Coronary artery (tissue), 2 donors: Measurements from ENCODE around the gene LACTB.

ENCODE experiments used
- DNase-seq: peaks from one replicate; pipeline ENCODE4 v3.0.0-alpha.2; 2017; ENCODE audit warnings: low spot score
- H3K27ac ChIP-seq, 2 donors: fragments of 200-600 bp; sonication (generic); one replicate each; pipeline ENCODE4 v1.5.1; 2016 to 2019
- H3K4me3 ChIP-seq: fragments of 200-600 bp; sonication (generic); 2 replicates; pipeline ENCODE4 v1.5.1; 2016; ENCODE audit warnings: mild to moderate bottlenecking, moderate library complexity
- CTCF ChIP-seq: fragments of 200-600 bp; sonication (generic); IDR thresholded peaks from one replicate; pipeline ENCODE4 v1.5.1; 2019; ENCODE audit warnings: antibody characterized with exemption

Gene LACTB

DNA sequence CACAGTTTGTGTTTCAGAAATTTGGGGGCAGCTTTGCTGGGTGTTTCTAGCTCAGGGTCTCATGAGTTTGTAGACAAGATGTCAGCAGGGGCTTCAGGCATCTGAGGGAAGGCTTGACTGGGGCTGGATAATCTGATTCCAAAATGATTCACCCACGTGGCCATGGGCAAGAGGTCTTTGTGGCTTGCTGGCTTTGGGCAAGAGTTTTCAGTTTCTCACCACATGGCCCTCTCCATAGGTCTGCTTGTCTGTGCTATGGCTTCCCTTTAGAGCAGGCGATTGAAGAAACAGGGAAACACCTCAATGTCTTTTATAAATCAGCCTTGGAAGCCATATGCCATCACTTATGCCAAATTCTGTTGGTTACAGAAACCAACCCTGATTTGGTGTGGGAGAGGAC, 23.8 kb downstream of the LACTB start:
- TF ChIP-seq CTCF: no peak
- no peak for DNase-seq
- Histone ChIP-seq H3K4me3 (no peak overlapping the region), H3K27ac (no peak overlapping the region)

GRCh38 chr15:63146684-63147083, 25.0 kb downstream of the LACTB start:
- no peak overlapping the region for H3K27ac ChIP-seq

DNA sequence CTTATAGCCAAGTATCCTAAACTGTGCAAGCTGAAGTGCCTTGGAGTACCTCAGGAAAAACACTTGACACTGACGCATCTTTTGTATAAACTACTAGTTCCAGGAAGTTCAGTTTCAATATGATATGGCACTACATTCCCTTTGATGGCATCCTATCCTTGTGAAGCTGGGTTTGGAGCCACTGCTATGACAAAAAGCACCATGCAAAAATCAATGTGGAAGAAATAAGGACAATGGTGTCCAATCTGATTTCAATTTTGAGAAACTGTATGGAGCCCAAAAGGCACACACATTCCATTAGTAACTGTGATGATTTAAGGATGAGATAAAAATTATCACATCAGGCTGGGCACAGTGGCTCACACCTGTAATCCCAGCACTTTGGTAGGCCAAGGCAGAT, 30.0 kb downstream of the LACTB start:
- no peak overlapping the region for H3K27ac ChIP-seq

More at GRCh38 chr15:63146684-63147083, 25.0 kb downstream of the LACTB start:
- no peak for DNase-seq
- no peak for TF ChIP-seq CTCF
- H3K4me3 ChIP-seq: no peak overlapping the region

DNA sequence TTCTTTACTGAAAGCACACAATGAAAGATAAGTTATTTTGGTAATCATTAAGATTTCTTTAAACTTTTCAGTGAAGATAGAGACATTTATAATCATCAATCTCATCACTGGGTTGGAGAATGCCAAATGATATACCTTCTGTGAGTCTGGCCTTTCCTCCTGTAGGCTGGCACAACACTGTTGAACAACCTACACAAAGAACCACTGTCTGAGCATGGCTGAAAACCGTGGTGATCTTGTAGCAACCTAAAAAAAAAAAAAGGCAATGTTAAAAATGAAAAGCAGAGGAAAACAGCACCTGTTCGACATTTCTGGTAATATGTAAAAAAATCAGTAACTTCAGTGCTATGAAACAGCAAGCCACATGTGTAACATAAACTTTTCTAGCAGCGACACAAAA, 33.8 kb downstream of the LACTB start:
- TF ChIP-seq CTCF: no peak
- Histone ChIP-seq H3K4me3 (peak overlapping the region; percentile 95), H3K27ac (no peak overlapping the region)
- no peak for DNase-seq

More for the DNA sequence above, 30.0 kb downstream of the LACTB start:
- no peak for TF ChIP-seq CTCF
- DNase-seq: no peak
- H3K4me3 ChIP-seq: no peak overlapping the region

DNA sequence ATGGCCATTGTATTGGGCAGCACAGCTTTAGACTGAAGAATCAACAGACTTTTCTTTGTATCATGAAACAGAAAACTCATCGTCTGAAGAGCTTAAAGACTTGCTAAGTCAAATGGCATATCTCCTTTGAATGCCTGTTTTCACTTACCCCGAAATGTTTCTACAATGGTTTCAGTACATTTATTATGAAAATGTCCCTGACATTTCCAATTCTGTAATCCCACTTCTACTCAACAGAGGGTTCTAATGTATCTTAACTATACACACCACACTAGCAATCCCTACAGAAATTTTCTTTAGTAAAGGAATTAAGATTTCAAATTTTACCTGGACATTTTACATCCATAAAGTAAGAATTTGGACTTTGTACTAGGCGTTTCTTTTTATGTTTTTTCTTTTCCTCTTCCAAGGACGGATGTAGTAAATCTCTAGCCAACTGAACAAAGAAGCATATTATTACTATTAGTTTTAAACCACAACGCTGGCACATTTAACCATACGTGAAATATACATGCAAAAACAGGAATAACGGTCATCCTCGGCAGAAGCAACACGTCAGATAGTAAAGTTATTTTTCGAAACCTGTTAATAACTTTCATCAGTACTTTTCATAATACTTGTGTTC, 34.5 kb downstream of the LACTB start:
- no peak for TF ChIP-seq CTCF
- Histone ChIP-seq H3K27ac (peak overlapping the region; percentile 90 to 98), H3K4me3 (peak overlapping the region; percentile 95)
- no peak for DNase-seq

GRCh38 chr15:63156755-63157117, 35.1 kb downstream of the LACTB start:
- no peak for TF ChIP-seq CTCF
- Histone ChIP-seq H3K27ac (peak overlapping the region; percentile 90 to 98), H3K4me3 (peak overlapping the region; percentile 95)
- no peak for DNase-seq

GRCh38 chr15:63157118-63157843, 35.6 kb downstream of the LACTB start, which contains the start of gene RPS27L:
Gene RPS27L (minus strand): TSS chr15:63157477. CDS start chr15:63157405, 72 bp downstream.
- H3K4me3 ChIP-seq: peak within 1 kb of the TSS; percentile 95
- peak; percentile 95 for DNase-seq
- TF ChIP-seq CTCF: no peak
- peak within 1 kb of the TSS; percentile 90 to 98 for H3K27ac ChIP-seq
